HepG2 (cell line): ENCODE data around the gene PRUNE1. TPM values are rescaled to one million over a fixed set of nuclear protein-coding genes. Genes with fewer than 3 reads are reported as not detected.

Experiments used
- ATF7 ChIP-seq, 2 experiments: fragments of 450-650 bp in 1 of 2; sonication (generic) in 1 of 2; formaldehyde crosslinking in 1 of 2; IDR thresholded peaks; 2 replicates each; pipeline versions ENCODE4 v1.4.0 to v1.6.1; 2016 to 2020; ENCODE audit warnings: antibody characterized with exemption in 1 of 2, mild to moderate bottlenecking in 1 of 2, missing genetic modification reagents in 1 of 2
- ELF1 ChIP-seq: sonication (generic); formaldehyde crosslinking; IDR thresholded peaks from 2 replicates; pipeline ENCODE4 v1.4.0; 2020; ENCODE audit warnings: missing genetic modification reagents
- FOXK2 ChIP-seq: fragments of 450-650 bp; IDR thresholded peaks from 2 replicates; pipeline ENCODE4 v1.6.1; 2016
- ISL2 ChIP-seq: sonication (generic); formaldehyde crosslinking; IDR thresholded peaks from 2 replicates; pipeline ENCODE4 v1.5.0; 2020; ENCODE audit warnings: missing genetic modification reagents
- JUN ChIP-seq: sonication (generic); formaldehyde crosslinking; IDR thresholded peaks from 2 replicates; pipeline ENCODE4 v1.4.0; 2020; ENCODE audit warnings: mild to moderate bottlenecking, missing genetic modification reagents
- KDM2A ChIP-seq: sonication (generic); formaldehyde crosslinking; IDR thresholded peaks from 2 replicates; pipeline ENCODE4 v1.4.0; 2020; ENCODE audit warnings: low read depth, missing genetic modification reagents, borderline replicate concordance
- MBD4 ChIP-seq: IDR thresholded peaks from 2 replicates; pipeline ENCODE4 v1.6.1; 2012; ENCODE audit warnings: low read length, inconsistent platforms, borderline replicate concordance
- NFE2 ChIP-seq: sonication (generic); formaldehyde crosslinking; IDR thresholded peaks from 2 replicates; pipeline ENCODE4 v1.4.0; 2020; ENCODE audit warnings: missing genetic modification reagents
- RAD21 ChIP-seq: fragments of 450-650 bp; formaldehyde crosslinking; IDR thresholded peaks from 2 replicates; pipeline ENCODE4 v1.5.0; 2020; ENCODE audit warnings: mild to moderate bottlenecking
- STAT5B ChIP-seq: sonication (generic); formaldehyde crosslinking; IDR thresholded peaks from 2 replicates; pipeline ENCODE4 v1.4.0; 2020; ENCODE audit warnings: missing genetic modification reagents
- THAP11 ChIP-seq: IDR thresholded peaks from 2 replicates; pipeline ENCODE4 v1.6.1; 2016; ENCODE audit warnings: missing biosample characterization, missing genetic modification reagents
- ZBTB1 ChIP-seq: sonication (generic); formaldehyde crosslinking; IDR thresholded peaks from 2 replicates; pipeline ENCODE4 v1.4.0; 2020; ENCODE audit warnings: missing genetic modification reagents, borderline replicate concordance
- ZEB1 ChIP-seq: IDR thresholded peaks from 2 replicates; pipeline ENCODE4 v1.6.1; 2012; ENCODE audit warnings: mild to moderate bottlenecking, low read depth, inconsistent platforms; ENCODE audit not compliant: insufficient replicate concordance
- ZMYM4 ChIP-seq: sonication (generic); formaldehyde crosslinking; IDR thresholded peaks from 2 replicates; pipeline ENCODE4 v1.8.1; 2023; ENCODE audit warnings: mild to moderate bottlenecking, missing genetic modification reagents
- polyA plus RNA-seq, 8 experiments: library from polyadenylated mRNA; depleted of rRNA in 3 of 8; stranded (reverse) in 7 of 8; unstranded in 1 of 8; fragments of >200 nt; fragmentation: Illumina TruSeq in 4 of 8; extraction: Trizol in 4 of 8; gene quantifications; 2 replicates each; pipeline versions ENCODE4 v1.2.1 to v1.2.3, GENCODE V29; 2011 to 2016; ENCODE audit warnings: low read depth in 4 of 8, missing spikeins in 1 of 8, mixed read lengths in 1 of 8; ENCODE audit not compliant: insufficient read depth in 1 of 8
- total RNA-seq, 5 experiments: library from RNA; depleted of rRNA; stranded (reverse); fragments of >200 nt; fragmentation: Illumina TruSeq; extraction: Trizol; gene quantifications; 2 replicates each; pipeline ENCODE4 v1.2.3, GENCODE V29; 2016; ENCODE audit warnings: low read depth in 1 of 5
- TF ChIP-seq, protein P1 (sequence below): sonication (generic); formaldehyde crosslinking; IDR thresholded peaks from 2 replicates; pipeline ENCODE4 v1.5.1; 2020; ENCODE audit warnings: missing genetic modification reagents, mild to moderate bottlenecking, borderline replicate concordance
- TF ChIP-seq, protein P2 (sequence below): sonication (generic); formaldehyde crosslinking; IDR thresholded peaks from 2 replicates; pipeline ENCODE4 v1.9.0; 2021; ENCODE audit warnings: missing genetic modification reagents, borderline replicate concordance
- TF ChIP-seq, protein P3 (sequence below): sonication (generic); formaldehyde crosslinking; IDR thresholded peaks from 2 replicates; pipeline ENCODE4 v1.8.1; 2023; ENCODE audit warnings: mild to moderate bottlenecking, missing genetic modification reagents
- TF ChIP-seq, protein P4 (sequence below): sonication (generic); formaldehyde crosslinking; IDR thresholded peaks from 2 replicates; pipeline ENCODE4 v1.5.0; 2020; ENCODE audit warnings: missing genetic modification reagents
- TF ChIP-seq, protein P5 (sequence below): sonication (generic); formaldehyde crosslinking; IDR thresholded peaks from 2 replicates; pipeline ENCODE4 v1.5.1; 2020; ENCODE audit warnings: mild to moderate bottlenecking, missing genetic modification reagents

The PRUNE1 gene
- total and polyA plus RNA-seq, 2 of the 13 experiments (the other 11 are each of a cell fraction or from before 2014, with no cell fraction given): 19.0 to 31.9 TPM

DNA sequence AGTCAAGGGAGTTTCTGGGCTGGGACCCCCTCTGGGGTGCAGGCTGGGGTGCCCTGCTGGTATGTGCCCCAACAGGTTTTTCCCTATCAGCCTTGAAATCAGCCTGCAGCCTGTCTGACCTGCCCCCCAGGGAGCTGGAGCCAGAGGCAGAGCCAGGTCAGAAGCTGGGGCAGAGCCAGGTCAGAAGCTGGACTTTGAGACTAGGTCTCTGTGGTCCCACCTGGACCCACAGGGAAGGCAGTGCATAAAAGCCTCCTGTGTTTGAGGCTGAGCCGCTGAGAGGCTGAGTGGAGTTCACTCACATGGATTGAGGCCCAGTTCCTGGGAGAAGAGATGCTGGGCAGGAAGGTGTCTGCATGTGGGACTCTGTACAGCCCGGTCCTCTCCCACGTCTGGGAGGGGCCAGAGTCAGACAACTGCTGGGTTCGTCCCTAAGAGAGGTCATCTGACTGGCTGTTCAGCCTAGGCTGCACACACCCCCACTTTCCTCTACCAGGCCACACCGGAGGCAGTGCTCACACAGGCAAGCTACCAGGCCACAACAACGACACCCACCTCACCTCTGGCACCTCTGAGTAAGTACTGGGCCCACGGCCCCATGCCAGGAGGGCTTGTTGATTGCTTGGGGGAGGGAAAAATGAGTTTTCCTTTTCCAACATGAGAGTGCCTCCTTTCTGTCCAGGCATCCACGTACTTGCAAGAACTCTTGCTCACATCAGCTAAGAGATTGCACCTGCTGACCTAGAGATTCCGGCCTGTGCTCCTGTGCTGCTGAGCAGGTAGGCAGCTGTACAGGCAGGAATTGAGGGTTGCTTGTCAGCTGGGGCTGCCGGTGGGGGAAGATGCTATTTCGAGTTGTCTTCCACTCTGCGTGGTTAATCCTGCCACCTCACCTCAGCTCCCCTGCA, 26.2 kb upstream of the PRUNE1 start, which contains the start of gene ANXA9 (continued):
- TF ChIP-seq ZMYM4 (CRISPR knock-in tag): 0 out of 2 replicates have a peak, but pooled peaks have one; percentile 38
- 0 out of 2 replicates have a peak, but pooled peaks have one; percentile 25 for TF ChIP-seq ISL2 (CRISPR knock-in tag)
- TF ChIP-seq, protein P1, sequence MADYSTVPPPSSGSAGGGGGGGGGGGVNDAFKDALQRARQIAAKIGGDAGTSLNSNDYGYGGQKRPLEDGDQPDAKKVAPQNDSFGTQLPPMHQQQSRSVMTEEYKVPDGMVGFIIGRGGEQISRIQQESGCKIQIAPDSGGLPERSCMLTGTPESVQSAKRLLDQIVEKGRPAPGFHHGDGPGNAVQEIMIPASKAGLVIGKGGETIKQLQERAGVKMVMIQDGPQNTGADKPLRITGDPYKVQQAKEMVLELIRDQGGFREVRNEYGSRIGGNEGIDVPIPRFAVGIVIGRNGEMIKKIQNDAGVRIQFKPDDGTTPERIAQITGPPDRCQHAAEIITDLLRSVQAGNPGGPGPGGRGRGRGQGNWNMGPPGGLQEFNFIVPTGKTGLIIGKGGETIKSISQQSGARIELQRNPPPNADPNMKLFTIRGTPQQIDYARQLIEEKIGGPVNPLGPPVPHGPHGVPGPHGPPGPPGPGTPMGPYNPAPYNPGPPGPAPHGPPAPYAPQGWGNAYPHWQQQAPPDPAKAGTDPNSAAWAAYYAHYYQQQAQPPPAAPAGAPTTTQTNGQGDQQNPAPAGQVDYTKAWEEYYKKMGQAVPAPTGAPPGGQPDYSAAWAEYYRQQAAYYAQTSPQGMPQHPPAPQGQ: no peak
- 0 out of 2 replicates have a peak, but pooled peaks have one; percentile 3 for TF ChIP-seq RAD21 (CRISPR knock-in tag)
- no peak for TF ChIP-seq NFE2
- peak; percentile 68 for TF ChIP-seq THAP11 (CRISPR knock-in tag)
- TF ChIP-seq FOXK2: no peak
- no peak for TF ChIP-seq ATF7 (IDR thresholded peaks at IDR 0.05)
- no peak for TF ChIP-seq ATF7 (CRISPR knock-in tag; IDR thresholded peaks at IDR 0.05)
- no peak for TF ChIP-seq STAT5B (CRISPR knock-in tag)
- TF ChIP-seq MBD4: no peak
- TF ChIP-seq, protein P2, sequence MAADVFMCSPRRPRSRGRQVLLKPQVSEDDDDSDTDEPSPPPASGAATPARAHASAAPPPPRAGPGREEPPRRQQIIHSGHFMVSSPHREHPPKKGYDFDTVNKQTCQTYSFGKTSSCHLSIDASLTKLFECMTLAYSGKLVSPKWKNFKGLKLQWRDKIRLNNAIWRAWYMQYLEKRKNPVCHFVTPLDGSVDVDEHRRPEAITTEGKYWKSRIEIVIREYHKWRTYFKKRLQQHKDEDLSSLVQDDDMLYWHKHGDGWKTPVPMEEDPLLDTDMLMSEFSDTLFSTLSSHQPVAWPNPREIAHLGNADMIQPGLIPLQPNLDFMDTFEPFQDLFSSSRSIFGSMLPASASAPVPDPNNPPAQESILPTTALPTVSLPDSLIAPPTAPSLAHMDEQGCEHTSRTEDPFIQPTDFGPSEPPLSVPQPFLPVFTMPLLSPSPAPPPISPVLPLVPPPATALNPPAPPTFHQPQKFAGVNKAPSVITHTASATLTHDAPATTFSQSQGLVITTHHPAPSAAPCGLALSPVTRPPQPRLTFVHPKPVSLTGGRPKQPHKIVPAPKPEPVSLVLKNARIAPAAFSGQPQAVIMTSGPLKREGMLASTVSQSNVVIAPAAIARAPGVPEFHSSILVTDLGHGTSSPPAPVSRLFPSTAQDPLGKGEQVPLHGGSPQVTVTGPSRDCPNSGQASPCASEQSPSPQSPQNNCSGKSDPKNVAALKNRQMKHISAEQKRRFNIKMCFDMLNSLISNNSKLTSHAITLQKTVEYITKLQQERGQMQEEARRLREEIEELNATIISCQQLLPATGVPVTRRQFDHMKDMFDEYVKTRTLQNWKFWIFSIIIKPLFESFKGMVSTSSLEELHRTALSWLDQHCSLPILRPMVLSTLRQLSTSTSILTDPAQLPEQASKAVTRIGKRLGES (CRISPR knock-in tag): no peak
- TF ChIP-seq, protein P3, sequence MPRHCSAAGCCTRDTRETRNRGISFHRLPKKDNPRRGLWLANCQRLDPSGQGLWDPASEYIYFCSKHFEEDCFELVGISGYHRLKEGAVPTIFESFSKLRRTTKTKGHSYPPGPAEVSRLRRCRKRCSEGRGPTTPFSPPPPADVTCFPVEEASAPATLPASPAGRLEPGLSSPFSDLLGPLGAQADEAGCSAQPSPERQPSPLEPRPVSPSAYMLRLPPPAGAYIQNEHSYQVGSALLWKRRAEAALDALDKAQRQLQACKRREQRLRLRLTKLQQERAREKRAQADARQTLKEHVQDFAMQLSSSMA (CRISPR knock-in tag): no peak; the same call in 1 of the 2 replicates
- no peak for TF ChIP-seq ZBTB1 (CRISPR knock-in tag)
- TF ChIP-seq JUN (CRISPR knock-in tag): no peak; the same call in none of the 2 replicates
- TF ChIP-seq, protein P4, sequence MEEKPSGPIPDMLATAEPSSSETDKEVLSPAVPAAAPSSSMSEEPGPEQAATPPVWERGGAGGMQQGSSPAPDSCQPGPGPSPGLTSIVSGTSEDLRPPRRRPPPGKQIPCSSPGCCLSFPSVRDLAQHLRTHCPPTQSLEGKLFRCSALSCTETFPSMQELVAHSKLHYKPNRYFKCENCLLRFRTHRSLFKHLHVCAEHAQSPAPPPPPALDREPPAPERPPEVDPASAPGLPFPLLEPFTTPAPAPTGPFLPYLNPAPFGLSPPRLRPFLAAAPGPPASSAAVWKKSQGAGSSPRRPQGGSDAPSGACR (CRISPR knock-in tag): 0 out of 2 replicates have a peak, but pooled peaks have one; percentile 22
- peak; percentile 34 for TF ChIP-seq ZEB1
- TF ChIP-seq KDM2A (CRISPR knock-in tag): peak; percentile 36; the same call in 1 of the 2 replicates
- TF ChIP-seq, protein P5, sequence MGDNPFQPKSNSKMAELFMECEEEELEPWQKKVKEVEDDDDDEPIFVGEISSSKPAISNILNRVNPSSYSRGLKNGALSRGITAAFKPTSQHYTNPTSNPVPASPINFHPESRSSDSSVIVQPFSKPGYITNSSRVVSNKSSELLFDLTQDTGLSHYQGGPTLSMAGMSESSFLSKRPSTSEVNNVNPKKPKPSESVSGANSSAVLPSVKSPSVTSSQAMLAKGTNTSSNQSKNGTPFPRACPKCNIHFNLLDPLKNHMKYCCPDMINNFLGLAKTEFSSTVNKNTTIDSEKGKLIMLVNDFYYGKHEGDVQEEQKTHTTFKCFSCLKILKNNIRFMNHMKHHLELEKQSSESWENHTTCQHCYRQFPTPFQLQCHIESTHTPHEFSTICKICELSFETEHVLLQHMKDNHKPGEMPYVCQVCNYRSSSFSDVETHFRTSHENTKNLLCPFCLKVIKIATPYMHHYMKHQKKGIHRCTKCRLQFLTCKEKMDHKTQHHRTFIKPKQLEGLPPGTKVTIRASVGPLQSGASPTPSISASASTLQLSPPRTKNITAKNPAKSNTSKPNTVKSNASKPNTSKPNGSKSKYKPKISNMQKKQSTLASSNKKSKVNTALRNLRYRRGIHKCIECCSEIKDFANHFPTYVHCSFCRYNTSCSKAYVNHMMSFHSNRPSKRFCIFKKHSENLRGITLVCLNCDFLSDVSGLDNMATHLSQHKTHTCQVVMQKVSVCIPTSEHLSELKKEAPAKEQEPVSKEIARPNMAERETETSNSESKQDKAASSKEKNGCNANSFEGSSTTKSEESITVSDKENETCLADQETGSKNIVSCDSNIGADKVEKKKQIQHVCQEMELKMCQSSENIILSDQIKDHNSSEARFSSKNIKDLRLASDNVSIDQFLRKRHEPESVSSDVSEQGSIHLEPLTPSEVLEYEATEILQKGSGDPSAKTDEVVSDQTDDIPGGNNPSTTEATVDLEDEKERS (CRISPR knock-in tag): no peak
- peak; percentile 38; the same call in 1 of the 2 replicates for TF ChIP-seq ELF1 (CRISPR knock-in tag)
